Lower lobe of right lung (tissue), 2 donors: ENCODE measurements around the gene SIAH3. TPM values are rescaled to one million over a fixed set of nuclear protein-coding genes. Genes with fewer than 3 reads are reported as not detected.

Experiments
- ATAC-seq, 2 donors: fragments of 200-7000 bp; cut with Tn5 transposase; one replicate each; pipeline ENCODE4 v1.9.1; 2020 to 2022; ENCODE audit warnings: mild to moderate bottlenecking in 2 of 2, moderate library complexity in 2 of 2
- DNase-seq: peaks from one replicate; pipeline ENCODE4 v3.0.0-alpha.2; 2020
- H3K27ac ChIP-seq: fragments of 200-600 bp; one replicate; pipeline ENCODE4 v1.8.0; 2022
- H3K27me3 ChIP-seq: fragments of 200-600 bp; one replicate; pipeline ENCODE4 v1.8.0; 2022; ENCODE audit warnings: low read depth
- H3K36me3 ChIP-seq: fragments of 200-600 bp; one replicate; pipeline ENCODE4 v1.8.0; 2022; ENCODE audit warnings: mild to moderate bottlenecking
- H3K4me1 ChIP-seq: fragments of 200-600 bp; one replicate; pipeline ENCODE4 v1.8.0; 2022
- H3K4me3 ChIP-seq: fragments of 200-600 bp; one replicate; pipeline ENCODE4 v1.8.0; 2022; ENCODE audit warnings: mild to moderate bottlenecking
- H3K9me3 ChIP-seq: fragments of 200-600 bp; one replicate; pipeline ENCODE4 v1.8.0; 2022
- intact Hi-C: fragments of 100-400 bp; cut with DNase I; formaldehyde crosslinking; loops from one replicate; pipeline ENCODE4 v1.11.0; 2022
- total RNA-seq: library from RNA; stranded (reverse); fragmentation: NEBNext Ultra II Directional; extraction: Animal tissue kit (Norgen Biotek cat#: 25700); gene quantifications from one replicate; pipeline ENCODE4 v1.2.1, GENCODE V29; 2021
- TF ChIP-seq, protein P1 (sequence below): fragments of 200-600 bp; IDR thresholded peaks from one replicate; pipeline ENCODE4 v1.8.0; 2022; ENCODE audit warnings: antibody characterized with exemption, mild to moderate bottlenecking
- donor health status: DM: no; HTN: yes; CAD: no; lungs with severe emphysema.

The SIAH3 gene
- total RNA-seq, 1 donor from 2014 or later: 0.06 TPM

DNA sequence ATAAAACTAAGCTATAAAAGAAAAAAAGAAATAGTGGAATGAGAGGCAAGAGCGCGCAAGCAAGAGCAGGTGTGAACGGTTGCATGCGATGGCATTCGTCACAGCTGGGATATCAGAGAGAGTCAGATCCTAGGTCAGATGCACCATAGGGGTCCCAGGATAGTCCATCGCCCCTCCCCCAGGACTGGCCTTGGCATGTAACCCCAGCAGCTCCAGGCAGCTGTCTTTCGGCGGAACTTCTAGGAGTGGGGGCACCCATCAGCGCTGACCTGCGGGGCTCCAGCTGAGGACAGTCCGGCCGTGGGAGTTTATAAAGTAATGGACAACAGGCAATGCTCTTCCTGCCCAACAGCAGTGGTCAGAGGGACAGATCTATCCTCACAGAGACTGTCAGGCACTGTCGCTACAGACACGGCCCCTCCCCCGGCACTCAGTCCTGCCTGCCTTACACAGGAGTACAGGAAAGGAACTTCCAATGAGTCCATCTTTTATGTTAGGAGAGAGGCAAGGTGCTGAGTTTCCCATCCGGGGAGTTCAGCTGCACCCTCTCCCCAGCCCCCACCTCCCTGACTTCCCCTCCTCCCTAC is 1.4 kb downstream of the SIAH3 start:
- TF ChIP-seq, protein P1, sequence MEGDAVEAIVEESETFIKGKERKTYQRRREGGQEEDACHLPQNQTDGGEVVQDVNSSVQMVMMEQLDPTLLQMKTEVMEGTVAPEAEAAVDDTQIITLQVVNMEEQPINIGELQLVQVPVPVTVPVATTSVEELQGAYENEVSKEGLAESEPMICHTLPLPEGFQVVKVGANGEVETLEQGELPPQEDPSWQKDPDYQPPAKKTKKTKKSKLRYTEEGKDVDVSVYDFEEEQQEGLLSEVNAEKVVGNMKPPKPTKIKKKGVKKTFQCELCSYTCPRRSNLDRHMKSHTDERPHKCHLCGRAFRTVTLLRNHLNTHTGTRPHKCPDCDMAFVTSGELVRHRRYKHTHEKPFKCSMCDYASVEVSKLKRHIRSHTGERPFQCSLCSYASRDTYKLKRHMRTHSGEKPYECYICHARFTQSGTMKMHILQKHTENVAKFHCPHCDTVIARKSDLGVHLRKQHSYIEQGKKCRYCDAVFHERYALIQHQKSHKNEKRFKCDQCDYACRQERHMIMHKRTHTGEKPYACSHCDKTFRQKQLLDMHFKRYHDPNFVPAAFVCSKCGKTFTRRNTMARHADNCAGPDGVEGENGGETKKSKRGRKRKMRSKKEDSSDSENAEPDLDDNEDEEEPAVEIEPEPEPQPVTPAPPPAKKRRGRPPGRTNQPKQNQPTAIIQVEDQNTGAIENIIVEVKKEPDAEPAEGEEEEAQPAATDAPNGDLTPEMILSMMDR: no peak
- H3K9me3 ChIP-seq: no peaks in the 10 kb centered on the region
- peak overlapping the region; percentile 11 for H3K4me3 ChIP-seq
- no peak for ATAC-seq
- peaks cover 25% of the 10 kb centered on the region for H3K27me3 ChIP-seq
- H3K36me3 ChIP-seq: no peaks in the 10 kb centered on the region
- H3K27ac ChIP-seq: no peak overlapping the region
- DNase-seq: no peak
- intact Hi-C loops: no loop called here
- peaks cover 23% of the 10 kb centered on the region for H3K4me1 ChIP-seq

DNA sequence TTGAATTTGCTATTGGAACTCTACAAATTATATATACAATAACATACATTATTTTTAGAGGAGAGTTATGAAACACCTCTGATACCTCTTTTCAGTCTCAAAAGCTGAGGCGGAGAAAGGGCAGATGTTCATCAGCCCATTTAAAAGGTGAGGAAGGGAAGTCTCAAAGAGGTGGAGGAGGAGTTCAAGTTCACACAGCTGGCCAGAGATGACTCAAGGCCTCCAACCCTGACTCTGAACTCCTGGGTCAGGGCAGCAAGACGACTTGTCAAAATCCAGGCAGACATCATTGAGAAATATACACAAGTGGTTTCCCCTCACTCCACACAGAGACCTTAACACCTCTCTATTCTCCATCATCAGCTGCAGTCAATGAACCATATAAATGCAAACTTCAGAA is 2.1 kb downstream of the SIAH3 start:
- ATAC-seq: no peak
- intact Hi-C loops: no loop called here

DNA sequence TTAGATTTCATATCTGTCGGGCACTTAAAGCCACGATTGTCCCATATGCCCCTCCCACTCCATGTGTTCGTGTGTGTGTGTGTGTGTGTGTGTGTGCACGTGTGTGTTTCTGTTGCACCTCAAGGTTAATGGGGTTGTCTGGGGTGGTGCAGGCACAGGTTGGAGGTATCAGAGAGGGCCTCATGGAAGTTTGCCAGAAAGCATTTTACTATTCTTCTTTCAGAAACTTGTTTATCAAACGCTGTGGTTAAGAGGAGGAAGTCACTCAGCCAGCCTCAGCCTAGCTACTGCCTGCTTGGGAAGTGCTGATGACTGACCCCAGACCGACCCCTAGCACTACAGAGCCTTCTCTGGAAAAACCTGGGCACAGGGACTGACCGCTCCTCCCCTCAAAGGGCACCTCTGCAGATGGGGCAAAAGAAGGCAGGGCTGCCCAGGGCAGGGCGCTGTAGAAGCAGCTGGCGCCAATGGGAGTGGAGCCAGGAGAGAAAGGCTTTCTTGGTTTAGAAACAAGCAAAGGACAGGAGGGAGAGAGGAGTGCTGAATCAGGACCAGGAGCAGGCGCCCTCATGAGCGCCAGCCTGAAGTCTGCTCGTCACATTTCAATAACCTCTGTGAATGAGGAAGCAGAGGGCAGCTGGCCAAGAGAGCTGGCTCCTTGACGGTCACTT is 3.9 kb downstream of the SIAH3 start:
- TF ChIP-seq, protein P1: no peak
- peak; percentile 59 to 71 for ATAC-seq
- no peaks in the 10 kb centered on the region for H3K36me3 ChIP-seq
- no peak overlapping the region for H3K27ac ChIP-seq
- intact Hi-C loops: no loop called here
- H3K4me3 ChIP-seq: peak overlapping the region; percentile 11
- peaks cover 23% of the 10 kb centered on the region for H3K4me1 ChIP-seq
- H3K9me3 ChIP-seq: no peaks in the 10 kb centered on the region
- no peak for DNase-seq
- peaks cover 22% of the 10 kb centered on the region for H3K27me3 ChIP-seq

More for the DNA sequence above, 2.1 kb downstream of the SIAH3 start:
- no peak overlapping the region for H3K4me3 ChIP-seq
- DNase-seq: no peak
- no peaks in the 10 kb centered on the region for H3K9me3 ChIP-seq
- peaks cover 25% of the 10 kb centered on the region for H3K27me3 ChIP-seq
- peaks cover 23% of the 10 kb centered on the region for H3K4me1 ChIP-seq
- TF ChIP-seq, protein P1: no peak
- H3K36me3 ChIP-seq: no peaks in the 10 kb centered on the region
- no peak overlapping the region for H3K27ac ChIP-seq

DNA sequence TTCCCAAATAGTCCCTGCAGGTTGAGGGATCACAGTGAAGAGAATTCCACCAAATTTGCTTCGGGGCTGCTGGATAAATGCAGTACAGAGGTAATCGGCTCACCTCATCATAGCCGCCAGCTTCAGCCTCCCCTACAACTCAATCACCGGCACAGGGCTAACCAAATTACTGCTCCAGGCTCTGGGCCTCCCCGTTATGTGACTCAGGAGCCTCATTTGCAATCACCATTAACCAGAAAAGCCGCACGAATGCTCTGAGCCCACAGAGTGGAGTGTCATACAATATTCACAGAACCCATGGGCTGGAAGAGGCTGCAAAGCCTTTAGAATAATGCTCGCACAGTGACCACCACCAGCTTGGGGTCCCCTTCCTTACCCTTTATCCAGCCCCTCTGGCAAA is 4.9 kb downstream of the SIAH3 start:
- Histone ChIP-seq H3K36me3 (no peaks in the 10 kb centered on the region), H3K4me3 (no peak overlapping the region), H3K9me3 (no peaks in the 10 kb centered on the region), H3K27ac (no peak overlapping the region), H3K27me3 (peaks cover 16% of the 10 kb centered on the region), H3K4me1 (peaks cover 23% of the 10 kb centered on the region)
- no peak for ATAC-seq
- no peak for DNase-seq
- TF ChIP-seq, protein P1: no peak
- intact Hi-C loops: no loop called here

DNA sequence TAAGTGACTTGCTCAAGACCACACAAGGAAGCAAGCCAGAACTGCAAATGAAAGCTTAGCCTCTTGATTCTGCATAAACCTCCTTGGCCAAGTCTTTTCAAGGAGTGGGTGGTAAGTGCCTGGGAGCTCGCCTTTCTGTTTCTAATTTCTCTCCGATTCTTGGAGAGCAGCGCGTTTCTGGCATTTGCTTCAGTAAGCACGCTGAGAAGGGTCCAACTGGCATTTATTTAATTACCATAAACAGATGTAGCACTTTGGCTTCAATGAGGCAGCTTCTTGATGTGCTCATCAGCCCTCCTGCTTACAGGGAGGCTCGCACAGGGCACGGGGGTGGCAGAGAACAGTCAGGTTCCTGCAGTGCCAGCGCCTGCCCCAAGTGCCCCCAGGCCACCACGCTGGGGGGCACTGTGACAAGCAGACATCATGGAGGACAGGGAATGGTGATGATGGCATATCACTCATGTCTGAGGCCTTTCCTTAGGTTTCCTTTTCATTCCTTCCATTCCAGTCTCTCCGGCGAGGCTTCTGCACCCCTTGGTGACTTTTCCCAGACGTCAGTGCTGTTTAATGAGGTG is 13.3 kb downstream of the SIAH3 start:
- no peak for DNase-seq

More for the DNA sequence above, 13.3 kb downstream of the SIAH3 start:
- TF ChIP-seq, protein P1: no peak
- intact Hi-C loops: no loop called here
- Histone ChIP-seq H3K36me3 (no peaks in the 10 kb centered on the region), H3K27me3 (no peaks in the 10 kb centered on the region), H3K4me3 (no peak overlapping the region), H3K4me1 (peaks cover 8% of the 10 kb centered on the region), H3K27ac (no peak overlapping the region), H3K9me3 (no peaks in the 10 kb centered on the region)
- peak in 1 of 2 donors; percentile 29 for ATAC-seq
